ENCODE results near the gene RPS6KA2.

Gene RPS6KA2

GRCh38 chr6:166656230-166657151 lies 29.4 kb upstream of the RPS6KA2 start:
- DNase-seq (ENCODE audit: extremely low read depth in 1 of 2, low read depth in 1 of 2) = no peak

- no peak for DNase-seq (ENCODE audit: extremely low read depth in 1 of 2, low read depth in 1 of 2)
Measured at GRCh38 chr6:166655713-166656229, 28.7 kb upstream of the RPS6KA2 start.

DNA sequence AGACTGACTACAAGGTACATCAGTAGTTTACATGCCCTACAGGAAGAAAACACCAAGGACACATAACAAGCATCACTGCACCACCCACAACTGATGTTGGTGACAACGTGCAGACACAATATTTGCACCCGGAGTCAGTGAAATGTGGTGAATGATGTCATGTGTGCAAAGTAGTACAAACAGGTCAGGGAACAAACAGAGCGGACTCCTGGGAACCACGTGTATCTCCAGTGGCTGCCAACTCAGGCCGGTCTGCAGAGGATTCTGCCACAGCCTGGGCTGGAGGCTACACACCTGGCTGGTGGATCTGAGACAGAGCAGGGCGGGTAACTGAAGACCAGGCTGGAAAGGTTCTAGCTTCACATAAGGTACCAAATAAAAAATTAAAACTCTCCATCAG lies 28.2 kb upstream of the RPS6KA2 start:
- no peak for DNase-seq (ENCODE audit: extremely low read depth in 1 of 2, low read depth in 1 of 2)

DNA sequence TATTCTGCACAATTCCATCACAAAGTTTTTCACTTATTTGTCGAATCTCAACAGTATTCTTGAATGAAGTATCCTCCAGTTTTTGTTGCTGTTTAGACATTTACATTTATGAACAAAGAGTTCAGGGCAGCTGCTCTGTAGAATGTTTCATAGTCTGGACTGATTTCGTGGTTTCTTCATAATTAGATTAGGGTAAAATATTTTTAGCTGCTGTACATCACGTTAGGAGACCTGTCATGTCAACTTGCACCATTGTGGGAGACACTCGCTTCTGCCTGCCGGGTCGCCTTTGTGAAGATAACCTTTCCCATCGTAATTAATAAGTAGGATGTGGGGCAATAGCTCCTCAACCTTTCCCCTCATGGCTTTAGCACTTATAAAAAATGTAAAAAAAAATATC lies 27.5 kb upstream of the RPS6KA2 start:
- DNase-seq (ENCODE audit: extremely low read depth in 1 of 2, low read depth in 1 of 2) = no peak

DNA sequence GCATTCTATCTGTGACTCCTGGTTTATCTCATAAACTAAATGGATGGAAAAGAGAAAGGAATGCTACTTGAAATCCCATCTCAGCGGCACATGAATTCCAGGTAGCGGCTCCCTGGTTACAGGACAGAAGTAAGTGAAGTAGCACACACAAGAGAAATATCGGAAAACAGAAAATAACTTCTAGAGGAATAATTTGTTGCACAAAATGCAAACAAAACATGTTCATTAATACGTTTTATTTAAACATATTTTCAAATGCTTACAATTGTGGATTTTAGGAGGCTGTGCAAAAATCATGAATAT lies 26.5 kb upstream of the RPS6KA2 start:
- DNase-seq (ENCODE audit: extremely low read depth in 1 of 2, low read depth in 1 of 2) = no peak

DNA sequence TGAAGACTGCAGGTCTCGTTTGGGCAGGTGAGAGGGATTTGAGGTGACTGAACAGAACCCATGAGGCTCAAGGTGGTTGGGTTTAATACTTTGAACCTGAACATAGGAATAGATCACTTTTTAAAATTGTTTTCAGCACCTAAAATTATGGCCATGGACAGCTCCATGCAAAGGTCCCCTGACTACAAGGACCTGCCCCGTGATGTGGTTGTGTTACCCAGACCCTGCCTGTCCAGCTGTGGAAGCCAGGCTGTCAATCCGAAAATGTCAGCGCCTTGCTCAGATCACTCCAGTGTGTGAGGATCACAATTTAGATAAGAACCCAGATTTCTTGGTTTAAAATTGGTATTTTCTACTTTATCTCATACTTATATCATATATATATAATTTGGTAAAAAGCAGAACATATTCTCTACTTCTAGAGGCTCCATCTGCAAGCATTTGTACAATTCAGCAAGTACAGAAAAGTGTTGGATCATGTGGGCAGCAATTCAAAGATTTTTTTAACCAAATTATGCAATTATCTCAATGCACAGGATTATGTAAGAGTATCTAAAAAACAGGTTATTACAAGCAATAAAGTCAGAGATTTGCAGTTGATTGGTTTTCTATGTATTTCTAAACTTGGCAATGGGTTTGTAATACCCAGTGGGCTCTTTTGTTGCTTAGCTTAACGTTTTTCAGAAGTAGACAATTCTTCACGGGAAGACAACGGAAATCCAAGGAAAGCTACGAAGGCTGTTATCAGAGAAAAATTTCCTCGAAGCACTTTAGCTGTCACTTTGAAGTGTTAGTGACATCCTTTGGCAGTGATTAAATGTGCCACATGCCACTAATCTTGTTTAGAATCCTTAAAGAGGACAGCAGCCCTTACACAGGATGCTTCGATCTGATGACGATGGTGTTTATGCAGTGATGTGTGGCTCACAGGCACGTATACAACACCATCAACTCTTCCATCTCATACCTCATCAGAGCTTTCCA lies 24.1 kb upstream of the RPS6KA2 start:
- DNase-seq (ENCODE audit: extremely low read depth in 1 of 2, low read depth in 1 of 2) = no peak

- DNase-seq (ENCODE audit: extremely low read depth in 1 of 2, low read depth in 1 of 2) = no peak
Measured at GRCh38 chr6:166650047-166650446, 23.0 kb upstream of the RPS6KA2 start.

GRCh38 chr6:166648846-166649245 lies 21.8 kb upstream of the RPS6KA2 start:
- no peak for DNase-seq (ENCODE audit: extremely low read depth in 1 of 2, low read depth in 1 of 2)

- no peak for DNase-seq (ENCODE audit: extremely low read depth in 1 of 2, low read depth in 1 of 2)
Measured at GRCh38 chr6:166647896-166648295, 20.8 kb upstream of the RPS6KA2 start.

DNA sequence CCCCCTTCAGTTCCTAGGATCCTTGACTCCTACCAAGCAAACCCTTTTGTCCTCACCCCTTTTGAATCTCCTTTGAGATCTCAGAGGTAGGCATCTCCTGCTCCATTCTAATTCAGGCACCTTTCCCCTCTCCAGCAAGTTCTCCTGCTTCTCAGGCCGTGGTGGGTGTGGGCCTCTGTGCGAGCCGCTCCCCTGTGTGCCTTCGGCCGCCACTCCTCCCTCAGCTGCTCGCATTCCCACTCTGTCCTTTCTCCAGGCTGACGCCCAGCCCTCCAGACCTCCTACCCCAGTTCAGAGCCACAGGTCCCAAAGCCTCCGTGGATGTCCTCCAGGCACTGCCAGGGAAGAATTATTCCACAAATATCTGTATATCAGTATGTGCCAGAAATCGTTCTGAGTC lies 19.7 kb upstream of the RPS6KA2 start:
- DNase-seq (ENCODE audit: extremely low read depth in 1 of 2, low read depth in 1 of 2) = no peak

DNA sequence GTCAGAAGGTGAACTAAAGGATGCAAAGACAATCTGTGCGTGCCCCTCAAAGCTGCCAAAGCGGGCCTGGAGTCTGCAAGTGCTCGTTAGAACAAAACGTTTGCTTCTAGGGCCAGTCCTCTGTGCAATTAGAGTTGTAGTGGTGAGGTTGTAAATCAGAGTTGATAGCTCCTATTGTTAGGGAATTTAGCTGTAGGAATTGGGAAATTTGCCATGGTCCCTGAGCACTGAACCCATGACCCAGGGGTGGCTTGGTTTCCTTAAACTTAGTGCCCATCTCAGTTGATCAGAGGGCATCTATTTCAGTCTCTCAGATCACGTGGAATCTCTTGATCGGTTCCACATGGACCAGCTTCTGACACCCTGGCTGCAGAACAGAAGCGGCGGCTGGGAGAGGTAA lies 18.8 kb upstream of the RPS6KA2 start:
- DNase-seq (ENCODE audit: extremely low read depth in 1 of 2, low read depth in 1 of 2) = no peak

GRCh38 chr6:166644681-166645080 lies 17.6 kb upstream of the RPS6KA2 start:
- no peak for DNase-seq (ENCODE audit: extremely low read depth in 1 of 2, low read depth in 1 of 2)

DNA sequence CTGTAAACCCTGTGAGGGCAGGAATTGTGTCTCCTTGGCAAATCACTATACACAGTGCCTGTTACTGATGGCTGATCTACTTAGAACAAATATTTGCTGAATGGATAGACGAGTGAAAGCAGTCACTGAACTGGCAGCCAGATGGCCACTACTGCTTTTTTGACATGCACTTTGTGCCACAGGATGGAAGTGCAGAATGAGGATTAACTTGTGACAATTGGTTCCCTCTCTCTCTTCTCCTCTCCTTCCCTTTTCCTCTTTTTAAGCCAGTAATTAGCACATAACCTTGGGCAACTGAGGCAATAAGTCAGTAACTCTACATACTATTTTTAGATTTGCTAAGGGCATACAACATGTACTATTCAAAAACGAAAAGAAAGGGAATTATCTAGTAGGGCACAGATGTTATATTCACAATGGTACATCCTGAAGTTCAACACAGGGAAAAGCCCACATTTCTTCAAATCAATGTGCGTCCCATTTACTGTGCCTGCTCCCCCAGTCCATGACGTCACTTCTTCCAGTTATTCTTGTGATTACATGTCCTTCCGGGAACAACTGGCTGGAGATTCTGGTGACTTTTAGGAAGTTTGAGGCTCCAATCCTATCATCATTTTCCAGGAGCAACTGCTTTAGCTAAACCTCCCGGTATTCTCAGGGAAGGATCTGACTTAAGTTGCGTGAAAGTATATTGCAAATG lies 17.0 kb upstream of the RPS6KA2 start:
- no peak for DNase-seq (ENCODE audit: extremely low read depth in 1 of 2, low read depth in 1 of 2)

DNA sequence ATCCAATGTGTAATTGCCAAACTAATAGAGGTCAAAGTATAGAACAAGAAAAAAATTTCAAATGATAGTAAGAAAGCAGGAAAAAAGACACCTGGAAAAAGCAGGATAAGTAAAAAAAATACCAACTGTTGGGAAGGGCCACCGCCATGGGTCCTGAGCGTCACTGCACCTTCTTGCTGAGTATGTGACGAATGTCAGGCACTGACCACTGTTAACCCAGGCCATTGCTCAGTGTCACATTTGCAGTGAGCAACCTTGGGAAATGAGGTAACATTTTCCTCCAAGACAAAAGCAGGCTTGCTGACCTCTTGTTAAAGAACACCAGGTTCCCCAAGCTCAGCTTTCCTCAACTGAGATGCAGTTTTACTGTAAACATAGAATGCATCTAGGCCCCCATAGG lies 15.6 kb upstream of the RPS6KA2 start:
- DNase-seq (ENCODE audit: extremely low read depth in 1 of 2, low read depth in 1 of 2) = no peak

- DNase-seq (ENCODE audit: extremely low read depth in 1 of 2, low read depth in 1 of 2) = no peak
Measured at GRCh38 chr6:166640342-166641043, 13.4 kb upstream of the RPS6KA2 start.

DNA sequence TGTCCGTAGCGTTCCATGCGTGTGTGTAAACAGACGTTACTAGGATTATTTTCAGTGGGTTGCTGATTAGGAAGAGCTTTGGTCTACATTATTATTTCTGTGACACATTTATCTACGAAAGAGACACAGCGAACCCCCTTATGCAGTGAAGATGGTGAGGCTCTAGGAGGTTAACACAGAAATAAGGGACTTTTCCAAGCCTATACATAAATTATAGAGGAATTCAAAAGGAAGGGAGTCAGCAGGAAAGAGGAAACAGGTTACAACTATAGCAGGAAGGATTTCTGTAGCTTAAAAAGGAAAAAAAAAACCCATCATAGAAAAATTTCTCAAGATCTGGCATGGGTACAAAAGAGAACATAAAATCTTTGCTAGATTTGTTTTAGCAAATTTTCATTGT lies 12.9 kb upstream of the RPS6KA2 start:
- no peak for DNase-seq (ENCODE audit: extremely low read depth in 1 of 2, low read depth in 1 of 2)

- no peak for DNase-seq (ENCODE audit: extremely low read depth in 1 of 2, low read depth in 1 of 2)
Measured at GRCh38 chr6:166638573-166638964, 11.5 kb upstream of the RPS6KA2 start.

DNA sequence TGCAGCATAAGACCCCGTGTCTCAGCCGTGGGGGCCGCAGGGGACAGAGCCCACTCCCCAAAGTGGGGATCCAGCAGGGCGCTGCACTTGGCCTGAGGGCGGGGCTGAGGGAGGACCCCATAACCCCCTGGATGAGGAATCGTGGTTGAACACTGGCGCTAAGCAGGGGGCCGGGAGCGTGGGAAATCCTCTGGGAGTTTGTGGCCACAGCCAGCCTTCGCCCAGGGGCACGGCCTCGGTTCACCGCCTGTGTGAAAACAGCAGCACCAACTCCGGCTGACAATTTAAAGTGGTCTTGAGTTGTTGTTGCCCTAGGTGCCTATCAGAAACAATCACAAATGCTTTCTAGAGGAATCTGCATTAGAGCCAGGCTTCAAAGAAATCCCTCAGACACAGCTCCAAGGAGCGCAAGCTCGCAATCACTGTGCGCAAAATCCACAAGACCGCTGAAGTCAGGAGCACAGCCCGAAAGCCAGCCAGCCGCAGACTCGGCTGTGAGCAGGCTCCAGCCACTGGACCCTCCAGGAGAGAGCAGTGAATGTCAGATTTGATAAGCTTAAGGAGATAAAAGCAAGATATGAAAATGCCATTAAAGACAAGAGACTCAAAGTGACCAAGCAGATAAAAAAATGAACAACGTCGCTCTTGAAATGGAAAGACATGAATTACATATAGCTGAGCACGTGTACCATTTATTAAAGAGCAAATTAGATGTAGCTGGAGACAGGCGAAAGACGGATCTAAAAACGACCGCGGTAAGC lies 10.9 kb upstream of the RPS6KA2 start:
- DNase-seq (ENCODE audit: extremely low read depth in 1 of 2, low read depth in 1 of 2) = no peak

- no peak for DNase-seq (ENCODE audit: extremely low read depth in 1 of 2, low read depth in 1 of 2)
Measured at GRCh38 chr6:166636934-166637333, 9.9 kb upstream of the RPS6KA2 start.

Measured in activated CD8-positive, alpha-beta memory T cell treated with anti-CD3 and anti-CD28 coated beads for 1 hour (primary cell).